ENCODE data around the gene CDH4. TPM values are rescaled to one million over a fixed set of nuclear protein-coding genes. Genes with fewer than 3 reads are reported as not detected.

Gene CDH4
- total RNA-seq, 4 donors from 2014 or later, result under 0.01 to 0.56 (median 0.19) TPM; not detected in 1

GRCh38 chr20:61746147-61746646 is 494.1 kb downstream of the CDH4 start:
- TF ChIP-seq CTCF (IDR thresholded peaks at IDR 0.05), result no peak
- no peak for ATAC-seq (ENCODE audit: low FRiP score)
- no peak for DNase-seq (ENCODE audit: low spot score)

- ATAC-seq (ENCODE audit: low FRiP score) (no peak), DNase-seq (ENCODE audit: low spot score) (no peak)
- no peak for TF ChIP-seq CTCF (IDR thresholded peaks at IDR 0.05)
Measured at GRCh38 chr20:61746781-61747180, 494.7 kb downstream of the CDH4 start.

GRCh38 chr20:61748376-61748775 is 496.3 kb downstream of the CDH4 start:
- DNase-seq (ENCODE audit: low spot score), result no peak
- TF ChIP-seq CTCF (IDR thresholded peaks at IDR 0.05), result no peak
- ATAC-seq (ENCODE audit: low FRiP score), result no peak

- no peak for TF ChIP-seq CTCF (IDR thresholded peaks at IDR 0.05)
- no peak for DNase-seq (ENCODE audit: low spot score)
- ATAC-seq (ENCODE audit: low FRiP score), result no peak
Measured at GRCh38 chr20:61749406-61750075, 497.5 kb downstream of the CDH4 start.

- no peak for ATAC-seq (ENCODE audit: low FRiP score)
- DNase-seq (ENCODE audit: low spot score), result no peak
- no peak for TF ChIP-seq CTCF (IDR thresholded peaks at IDR 0.05)
Measured at GRCh38 chr20:61750093-61750492, 498.0 kb downstream of the CDH4 start.

GRCh38 chr20:61752576-61752975 is 500.5 kb downstream of the CDH4 start:
- no peak for TF ChIP-seq CTCF (IDR thresholded peaks at IDR 0.05)
- DNase-seq (ENCODE audit: low spot score), result no peak
- no peak for ATAC-seq (ENCODE audit: low FRiP score)

GRCh38 chr20:61753316-61753942 is 501.4 kb downstream of the CDH4 start:
- ATAC-seq (ENCODE audit: low FRiP score) (no peak), DNase-seq (ENCODE audit: low spot score) (no peak)
- TF ChIP-seq CTCF (IDR thresholded peaks at IDR 0.05), result no peak
